H1 (cell line): ENCODE data around the gene HES4. TPM values are rescaled to one million over a fixed set of nuclear protein-coding genes. Genes with fewer than 3 reads are reported as not detected.

Source experiments
- CHD2 ChIP-seq: IDR thresholded peaks from 2 replicates; pipeline ENCODE4 v1.6.1; 2012; ENCODE audit warnings: low read length, improper control_type of control experiment
- GABPA ChIP-seq: IDR thresholded peaks from 2 replicates; pipeline ENCODE4 v1.6.1; 2011; ENCODE audit warnings: mild to moderate bottlenecking, low read length, moderate library complexity, borderline replicate concordance; ENCODE audit not compliant: insufficient read depth
- JUN ChIP-seq: IDR thresholded peaks from 2 replicates; pipeline ENCODE4 v1.6.1; 2011; ENCODE audit warnings: low read depth, mild to moderate bottlenecking, improper control_type of control experiment, low read length
- KDM1A ChIP-seq: fragments of 200-600, 300-600 bp; sonication (generic); IDR thresholded peaks from 2 replicates; pipeline ENCODE4 v1.7.1; 2016; ENCODE audit warnings: mild to moderate bottlenecking, low read length, borderline replicate concordance
- RAD21 ChIP-seq, 2 experiments: IDR thresholded peaks in 1 of 2; conservative IDR thresholded peaks in 1 of 2; 2 replicates each; pipeline ENCODE4 v1.6.1; 2011; ENCODE audit warnings: low read depth in 2 of 2, low read length in 2 of 2, improper control_type of control experiment in 1 of 2, inconsistent platforms in 1 of 2, mild to moderate bottlenecking in 1 of 2, moderate library complexity in 1 of 2
- RBBP5 ChIP-seq: IDR thresholded peaks from 2 replicates; pipeline ENCODE4 v1.7.1; 2012; ENCODE audit warnings: low read depth, mild to moderate bottlenecking, inconsistent platforms, low read length, moderate library complexity, borderline replicate concordance
- polyA plus RNA-seq, 7 experiments: library from polyadenylated mRNA; depleted of rRNA in 3 of 7; stranded (reverse) in 5 of 7; unstranded in 2 of 7; fragments of >200 nt in 5 of 7; fragments of 200-250 nt in 2 of 7; gene quantifications; 1 replicate in 5 of 7; 2 replicates in 1 of 7; 4 replicates in 1 of 7; pipeline versions ENCODE4 v1.2.1 to v1.2.3, GENCODE V29; 2011 to 2013; ENCODE audit warnings: missing spikeins in 2 of 7, mixed read lengths in 2 of 7
- total RNA-seq: library from RNA; stranded (reverse); fragmentation: NEBNext Ultra II Directional; extraction: Animal tissue kit (Norgen Biotek cat#: 25700); gene quantifications from 2 replicates; pipeline ENCODE4 v1.2.1, GENCODE V29; 2021
- TF ChIP-seq, protein P1 (sequence below): IDR thresholded peaks from 2 replicates; pipeline ENCODE4 v1.6.1; 2011; ENCODE audit warnings: low read depth, mild to moderate bottlenecking, low read length; ENCODE audit not compliant: insufficient read depth
- TF ChIP-seq, protein P2 (sequence below): IDR thresholded peaks from 2 replicates; pipeline ENCODE4 v1.6.1; 2012; ENCODE audit warnings: inconsistent platforms

The HES4 gene
- total and polyA plus RNA-seq, 2 of the 8 experiments (the other 6 are each of a cell fraction or from before 2014, with no cell fraction given) = 2.8 to 3.5 TPM

GRCh38 chr1:978835-979743, 20.8 kb downstream of the HES4 start (continued):
- TF ChIP-seq GABPA (no peak), RAD21 (IDR thresholded peaks at IDR 0.05 in 1 of 2, conservative IDR thresholded peaks at IDR 0.05 in 1 of 2; ENCODE audit: low read depth in 2 of 2, low read length in 2 of 2) (no peak), KDM1A (no peak), RBBP5 (no peak), JUN (no peak), CHD2 (no peak)
- TF ChIP-seq, protein P1, sequence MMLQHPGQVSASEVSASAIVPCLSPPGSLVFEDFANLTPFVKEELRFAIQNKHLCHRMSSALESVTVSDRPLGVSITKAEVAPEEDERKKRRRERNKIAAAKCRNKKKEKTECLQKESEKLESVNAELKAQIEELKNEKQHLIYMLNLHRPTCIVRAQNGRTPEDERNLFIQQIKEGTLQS = no peak
- TF ChIP-seq, protein P2, sequence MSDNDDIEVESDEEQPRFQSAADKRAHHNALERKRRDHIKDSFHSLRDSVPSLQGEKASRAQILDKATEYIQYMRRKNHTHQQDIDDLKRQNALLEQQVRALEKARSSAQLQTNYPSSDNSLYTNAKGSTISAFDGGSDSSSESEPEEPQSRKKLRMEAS = no peak
